ENCODE data around the gene MEIOB.

DNA sequence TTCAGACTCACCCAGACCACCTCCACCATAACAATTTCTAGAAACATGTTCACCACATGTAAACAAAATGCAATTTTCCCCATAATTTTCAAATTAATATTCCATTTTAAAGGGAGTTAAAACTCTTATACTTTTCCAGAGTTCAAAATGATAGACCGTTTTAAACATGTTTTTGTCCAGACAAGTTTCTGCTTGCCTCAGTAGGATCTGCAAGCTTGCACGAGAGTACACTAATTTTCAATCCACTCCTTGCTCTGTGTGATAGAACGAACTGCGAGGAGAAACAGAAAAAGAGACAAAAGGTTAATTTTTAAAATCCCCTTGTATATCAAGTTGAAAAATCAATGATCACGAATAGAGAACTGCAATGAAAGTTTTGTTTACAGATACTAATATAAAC lies 37.9 kb downstream of the MEIOB start:
- no peak for TF ChIP-seq EZH2 (IDR thresholded peaks at IDR 0.05; ENCODE audit: low read length, unreplicated experiment)
- TF ChIP-seq, protein P1, sequence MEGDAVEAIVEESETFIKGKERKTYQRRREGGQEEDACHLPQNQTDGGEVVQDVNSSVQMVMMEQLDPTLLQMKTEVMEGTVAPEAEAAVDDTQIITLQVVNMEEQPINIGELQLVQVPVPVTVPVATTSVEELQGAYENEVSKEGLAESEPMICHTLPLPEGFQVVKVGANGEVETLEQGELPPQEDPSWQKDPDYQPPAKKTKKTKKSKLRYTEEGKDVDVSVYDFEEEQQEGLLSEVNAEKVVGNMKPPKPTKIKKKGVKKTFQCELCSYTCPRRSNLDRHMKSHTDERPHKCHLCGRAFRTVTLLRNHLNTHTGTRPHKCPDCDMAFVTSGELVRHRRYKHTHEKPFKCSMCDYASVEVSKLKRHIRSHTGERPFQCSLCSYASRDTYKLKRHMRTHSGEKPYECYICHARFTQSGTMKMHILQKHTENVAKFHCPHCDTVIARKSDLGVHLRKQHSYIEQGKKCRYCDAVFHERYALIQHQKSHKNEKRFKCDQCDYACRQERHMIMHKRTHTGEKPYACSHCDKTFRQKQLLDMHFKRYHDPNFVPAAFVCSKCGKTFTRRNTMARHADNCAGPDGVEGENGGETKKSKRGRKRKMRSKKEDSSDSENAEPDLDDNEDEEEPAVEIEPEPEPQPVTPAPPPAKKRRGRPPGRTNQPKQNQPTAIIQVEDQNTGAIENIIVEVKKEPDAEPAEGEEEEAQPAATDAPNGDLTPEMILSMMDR (conservative IDR thresholded peaks at IDR 0.05; ENCODE audit: low read depth, low read length), result no peak
- TF ChIP-seq EZH2phosphoT487 (IDR thresholded peaks at IDR 0.05; ENCODE audit: borderline replicate concordance, low read length), result no peak
